Gastroesophageal sphincter (tissue), 2 donors: Measurements from ENCODE around the gene RING1.

Experiments
- EP300 ChIP-seq: sonication (generic); formaldehyde crosslinking; IDR thresholded peaks from one replicate; pipeline ENCODE4 v1.6.1; 2017; ENCODE audit warnings: antibody characterized with exemption, mild to moderate bottlenecking
- POLR2AphosphoS5 ChIP-seq: sonication (generic); formaldehyde crosslinking; IDR thresholded peaks from one replicate; pipeline ENCODE4 v1.6.1; 2017; ENCODE audit warnings: antibody characterized with exemption

- no peak for TF ChIP-seq EP300
- TF ChIP-seq POLR2AphosphoS5, result peak; percentile 30
Observed at GRCh38 chr6:33204415-33205190, 3.7 kb upstream of the RING1 start, which contains the start of gene HSD17B8.
